HepG2 (cell line): ENCODE measurements around the gene LAMC3.

Source experiments
- CEBPB ChIP-seq: IDR thresholded peaks from 2 replicates; pipeline ENCODE4 v1.6.1; 2011; ENCODE audit warnings: low read depth, low read length, improper control_type of control experiment, borderline replicate concordance
- EZH2 ChIP-seq: conservative IDR thresholded peaks from 2 replicates; pipeline ENCODE4 v1.6.1; 2012; ENCODE audit warnings: mild to moderate bottlenecking, low read depth, low read length, moderate library complexity
- FOXM1 ChIP-seq: sonication (generic); formaldehyde crosslinking; IDR thresholded peaks from 2 replicates; pipeline ENCODE4 v1.5.0; 2020; ENCODE audit warnings: missing genetic modification reagents
- POLR2A ChIP-seq, 2 experiments: IDR thresholded peaks; 2 replicates each; pipeline ENCODE4 v1.6.1; 2011; ENCODE audit warnings: low read depth in 2 of 2, low read length in 2 of 2, mild to moderate bottlenecking in 1 of 2, moderate library complexity in 1 of 2; ENCODE audit not compliant: insufficient read depth in 1 of 2
- POLR2AphosphoS5 ChIP-seq: IDR thresholded peaks from 2 replicates; pipeline ENCODE4 v1.6.1; 2012; ENCODE audit warnings: low read depth, low read length
- RFXANK ChIP-seq: IDR thresholded peaks from 2 replicates; pipeline ENCODE4 v1.6.1; 2016
- SIN3A ChIP-seq: IDR thresholded peaks from 2 replicates; pipeline ENCODE4 v1.6.1; 2011; ENCODE audit warnings: low read depth, mild to moderate bottlenecking, control low read depth, low read length, borderline replicate concordance
- SMARCE1 ChIP-seq: fragments of 450-650 bp; IDR thresholded peaks from 2 replicates; pipeline ENCODE4 v1.6.1; 2017; ENCODE audit warnings: borderline replicate concordance
- U2AF1 ChIP-seq: fragments of 200-400 bp; formaldehyde crosslinking; optimal IDR thresholded peaks from 2 replicates; pipeline ENCODE3; 2017; ENCODE audit warnings: mild to moderate bottlenecking, low read depth, low read length
- U2AF2 ChIP-seq: fragments of 200-400 bp; formaldehyde crosslinking; IDR thresholded peaks from 2 replicates; pipeline ENCODE4 v1.6.1; 2017; ENCODE audit warnings: low read depth, mild to moderate bottlenecking, low read length
- ZFP82 ChIP-seq: sonication (generic); formaldehyde crosslinking; IDR thresholded peaks from 2 replicates; pipeline ENCODE4 v1.5.1; 2020; ENCODE audit warnings: mild to moderate bottlenecking, missing genetic modification reagents, borderline replicate concordance
- TF ChIP-seq, protein P1 (sequence below): sonication (generic); formaldehyde crosslinking; IDR thresholded peaks from 2 replicates; pipeline ENCODE4 v1.4.0; 2020; ENCODE audit warnings: missing genetic modification reagents
- TF ChIP-seq, protein P2 (sequence below): sonication (generic); formaldehyde crosslinking; IDR thresholded peaks from 2 replicates; pipeline ENCODE4 v1.5.0; 2020; ENCODE audit warnings: mild to moderate bottlenecking, missing genetic modification reagents, moderate library complexity

DNA sequence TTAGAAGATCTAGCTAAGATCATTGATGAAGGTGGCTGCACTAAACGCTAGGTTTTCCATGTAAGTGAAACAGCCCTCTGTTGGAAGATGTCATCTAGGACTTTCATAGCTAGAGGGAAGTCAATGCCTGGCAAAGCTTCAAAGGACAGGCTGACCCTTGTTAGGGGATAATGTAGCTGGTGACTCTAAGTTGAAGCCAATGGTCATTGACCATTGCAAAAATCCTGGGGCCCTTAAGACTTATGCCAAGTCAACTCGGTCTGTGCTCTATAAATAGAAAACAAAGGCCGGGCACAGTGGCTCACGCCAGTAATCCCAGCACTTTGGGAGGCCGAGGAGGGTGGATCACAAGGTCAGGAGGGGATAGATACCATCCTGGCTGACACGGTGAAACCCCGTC lies 43.3 kb upstream of the LAMC3 start:
- TF ChIP-seq, protein P1, sequence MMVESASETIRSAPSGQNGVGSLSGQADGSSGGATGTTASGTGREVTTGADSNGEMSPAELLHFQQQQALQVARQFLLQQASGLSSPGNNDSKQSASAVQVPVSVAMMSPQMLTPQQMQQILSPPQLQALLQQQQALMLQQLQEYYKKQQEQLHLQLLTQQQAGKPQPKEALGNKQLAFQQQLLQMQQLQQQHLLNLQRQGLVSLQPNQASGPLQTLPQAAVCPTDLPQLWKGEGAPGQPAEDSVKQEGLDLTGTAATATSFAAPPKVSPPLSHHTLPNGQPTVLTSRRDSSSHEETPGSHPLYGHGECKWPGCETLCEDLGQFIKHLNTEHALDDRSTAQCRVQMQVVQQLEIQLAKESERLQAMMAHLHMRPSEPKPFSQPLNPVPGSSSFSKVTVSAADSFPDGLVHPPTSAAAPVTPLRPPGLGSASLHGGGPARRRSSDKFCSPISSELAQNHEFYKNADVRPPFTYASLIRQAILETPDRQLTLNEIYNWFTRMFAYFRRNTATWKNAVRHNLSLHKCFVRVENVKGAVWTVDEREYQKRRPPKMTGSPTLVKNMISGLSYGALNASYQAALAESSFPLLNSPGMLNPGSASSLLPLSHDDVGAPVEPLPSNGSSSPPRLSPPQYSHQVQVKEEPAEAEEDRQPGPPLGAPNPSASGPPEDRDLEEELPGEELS = no peak
- TF ChIP-seq U2AF1 (no peak), POLR2A (IDR thresholded peaks at IDR 0.05; ENCODE audit: insufficient read depth in 1 of 2, low read depth in 2 of 2, low read length in 2 of 2) (no peak), EZH2 (no peak), POLR2AphosphoS5 (no peak), ZFP82 (CRISPR knock-in tag) (no peak), SIN3A (no peak), RFXANK (CRISPR knock-in tag) (no peak), SMARCE1 (no peak), CEBPB (no peak), U2AF2 (no peak), FOXM1 (CRISPR knock-in tag) (no peak)
- TF ChIP-seq, protein P2, sequence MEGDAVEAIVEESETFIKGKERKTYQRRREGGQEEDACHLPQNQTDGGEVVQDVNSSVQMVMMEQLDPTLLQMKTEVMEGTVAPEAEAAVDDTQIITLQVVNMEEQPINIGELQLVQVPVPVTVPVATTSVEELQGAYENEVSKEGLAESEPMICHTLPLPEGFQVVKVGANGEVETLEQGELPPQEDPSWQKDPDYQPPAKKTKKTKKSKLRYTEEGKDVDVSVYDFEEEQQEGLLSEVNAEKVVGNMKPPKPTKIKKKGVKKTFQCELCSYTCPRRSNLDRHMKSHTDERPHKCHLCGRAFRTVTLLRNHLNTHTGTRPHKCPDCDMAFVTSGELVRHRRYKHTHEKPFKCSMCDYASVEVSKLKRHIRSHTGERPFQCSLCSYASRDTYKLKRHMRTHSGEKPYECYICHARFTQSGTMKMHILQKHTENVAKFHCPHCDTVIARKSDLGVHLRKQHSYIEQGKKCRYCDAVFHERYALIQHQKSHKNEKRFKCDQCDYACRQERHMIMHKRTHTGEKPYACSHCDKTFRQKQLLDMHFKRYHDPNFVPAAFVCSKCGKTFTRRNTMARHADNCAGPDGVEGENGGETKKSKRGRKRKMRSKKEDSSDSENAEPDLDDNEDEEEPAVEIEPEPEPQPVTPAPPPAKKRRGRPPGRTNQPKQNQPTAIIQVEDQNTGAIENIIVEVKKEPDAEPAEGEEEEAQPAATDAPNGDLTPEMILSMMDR (CRISPR knock-in tag) = no peak
